T-helper 2 cell (primary cell): ENCODE results near the gene INAVA.

Source experiments
- DNase-seq, 5 experiments: peaks; one replicate each; pipeline versions ENCODE4 v3.0.0 to v3.0.0-alpha.2; 2012 to 2022
- total RNA-seq, 2 donors: gene quantifications; one replicate each; lab custom pipeline; 2026; lab: John Stamatoyannopoulos, UW

Gene INAVA
- total RNA-seq, result 0.20 to 0.31 reads per million in 2 donors

GRCh38 chr1:200894712-200895442 is at the start of gene INAVA:
Gene INAVA (plus strand): TSS chr1:200894900. CDS start chr1:200898401, 3,501 bp downstream.
- DNase-seq, result no peak

- no peak for DNase-seq
Measured at GRCh38 chr1:200845360-200845759, 49.3 kb upstream of the INAVA start.

GRCh38 chr1:200846398-200846797 is 48.3 kb upstream of the INAVA start:
- no peak for DNase-seq

- no peak for DNase-seq
Measured at GRCh38 chr1:200849430-200849829, 45.3 kb upstream of the INAVA start.

- no peak for DNase-seq
Measured at GRCh38 chr1:200850554-200850953, 44.1 kb upstream of the INAVA start.

GRCh38 chr1:200856716-200857357 is 37.9 kb upstream of the INAVA start:
- DNase-seq, result no peak

GRCh38 chr1:200857804-200858203 is 36.9 kb upstream of the INAVA start:
- no peak for DNase-seq

- DNase-seq, result peak in 2 of 5 experiments; percentile 25 to 55
Measured at GRCh38 chr1:200861937-200862647, 32.6 kb upstream of the INAVA start.

GRCh38 chr1:200862713-200863415 is 31.8 kb upstream of the INAVA start:
- peak in 1 of 5 experiments; percentile 35 for DNase-seq

- DNase-seq, result no peak
Measured at GRCh38 chr1:200866116-200866515, 28.6 kb upstream of the INAVA start.

GRCh38 chr1:200866521-200866920 is 28.2 kb upstream of the INAVA start:
- peak in 2 of 5 experiments; percentile 38 to 66 for DNase-seq

- DNase-seq, result no peak
Measured at GRCh38 chr1:200867018-200867811, 27.5 kb upstream of the INAVA start.

- DNase-seq, result no peak
Measured at GRCh38 chr1:200869376-200869752, 25.3 kb upstream of the INAVA start.

GRCh38 chr1:200869753-200870391 is 24.8 kb upstream of the INAVA start:
- peak in 2 of 5 experiments; percentile 40 to 46 for DNase-seq

- no peak for DNase-seq
Measured at GRCh38 chr1:200872446-200873115, 22.1 kb upstream of the INAVA start, which contains the start of gene GPR25. Gene GPR25 (plus strand): TSS chr1:200872981. CDS start chr1:200873038, 57 bp downstream.

- DNase-seq, result no peak
Measured at GRCh38 chr1:200873116-200873670, 21.5 kb upstream of the INAVA start.

- no peak for DNase-seq
Measured at GRCh38 chr1:200873671-200874397, 20.9 kb upstream of the INAVA start.

- no peak for DNase-seq
Measured at GRCh38 chr1:200874694-200875093, 20.0 kb upstream of the INAVA start.

- DNase-seq, result no peak
Measured at GRCh38 chr1:200875416-200875815, 19.3 kb upstream of the INAVA start.

- no peak for DNase-seq
Measured at GRCh38 chr1:200877010-200877409, 17.7 kb upstream of the INAVA start.
